Cardiac septum (tissue), 1 donor: Measurements from ENCODE around the gene IL12RB1. TPM values are rescaled to one million over a fixed set of nuclear protein-coding genes. Genes with fewer than 3 reads are reported as not detected.
"Not testable (repeated sequence)": the region's sequence is repeated elsewhere in the genome, so short reads cannot be mapped to it uniquely, and the experiment has no call there.

Experiments used
- DNase-seq: peaks from one replicate; pipeline ENCODE4 v3.0.0-alpha.2; 2020; ENCODE audit warnings: low spot score
- intact Hi-C: fragments of 100-400 bp; cut with DNase I; formaldehyde crosslinking; loops from one replicate; pipeline ENCODE4 v1.14.0; 2022
- total RNA-seq: library from RNA; stranded (reverse); fragmentation: NEBNext Ultra II Directional; extraction: Animal tissue kit (Norgen Biotek cat#: 25700); gene quantifications from one replicate; pipeline ENCODE4 v1.2.1, GENCODE V29; 2021
- donor health status: DM: no; HTN: no; CAD: no.

Gene IL12RB1
- total RNA-seq, 1 donor from 2014 or later, result 0.35 TPM

- intact Hi-C loops, result no loop called here
- DNase-seq, result no peak
Measured at GRCh38 chr19:18093439-18094161, 6.9 kb upstream of the IL12RB1 start.

GRCh38 chr19:18091217-18091608 is 4.5 kb upstream of the IL12RB1 start:
- intact Hi-C loops, result no loop called here
- DNase-seq, result peak; percentile 92

- intact Hi-C loops, result no loop called here
- DNase-seq, result peak; percentile 80
Measured at GRCh38 chr19:18090545-18091216, 3.9 kb upstream of the IL12RB1 start.

GRCh38 chr19:18089726-18090125 is 3.0 kb upstream of the IL12RB1 start:
- intact Hi-C loops, result no loop called here
- DNase-seq, result no peak

- intact Hi-C loops, result not testable (repeated sequence)
- peak; percentile 86 for DNase-seq
Measured at GRCh38 chr19:18089096-18089541, 2.4 kb upstream of the IL12RB1 start.

- DNase-seq, result no peak
- intact Hi-C loops, result no loop called here
Measured at GRCh38 chr19:18085702-18086457, 854 bp downstream of the IL12RB1 start.

GRCh38 chr19:18083929-18084684 is 2.6 kb downstream of the IL12RB1 start:
- intact Hi-C loops, result no loop called here
- DNase-seq, result no peak

GRCh38 chr19:18074192-18074591 is 12.5 kb downstream of the IL12RB1 start:
- intact Hi-C loops, result no loop called here

GRCh38 chr19:18073197-18073596 is 13.5 kb downstream of the IL12RB1 start:
- intact Hi-C loops, result no loop called here
- DNase-seq, result no peak

More at GRCh38 chr19:18074192-18074591, 12.5 kb downstream of the IL12RB1 start:
- DNase-seq, result no peak

GRCh38 chr19:18072335-18072734 is 14.4 kb downstream of the IL12RB1 start:
- no peak for DNase-seq
- intact Hi-C loops, result no loop called here

- no peak for DNase-seq
- intact Hi-C loops, result no loop called here
Measured at GRCh38 chr19:18070181-18070580, 16.6 kb downstream of the IL12RB1 start.

GRCh38 chr19:18069383-18069782 is 17.4 kb downstream of the IL12RB1 start:
- intact Hi-C loops, result no loop called here

GRCh38 chr19:18068395-18068794 is 18.3 kb downstream of the IL12RB1 start:
- intact Hi-C loops, result no loop called here
- no peak for DNase-seq

More at GRCh38 chr19:18069383-18069782, 17.4 kb downstream of the IL12RB1 start:
- no peak for DNase-seq

GRCh38 chr19:18065173-18065495 is 21.6 kb downstream of the IL12RB1 start:
- intact Hi-C loops, result no loop called here
- DNase-seq, result no peak

- intact Hi-C loops, result no loop called here
- DNase-seq, result no peak
Measured at GRCh38 chr19:18063463-18063862, 23.3 kb downstream of the IL12RB1 start.

- intact Hi-C loops, result no loop called here
- DNase-seq, result no peak
Measured at GRCh38 chr19:18062028-18062427, 24.7 kb downstream of the IL12RB1 start.

- intact Hi-C loops, result no loop called here
- DNase-seq, result no peak
Measured at GRCh38 chr19:18060472-18060871, 26.3 kb downstream of the IL12RB1 start.

GRCh38 chr19:18059902-18060301 is 26.8 kb downstream of the IL12RB1 start:
- intact Hi-C loops, result loop anchor here (5.0 kb wide), 1 partner anchor 123 kb away; no protein-coding TSS in a partner anchor
- no peak for DNase-seq

- intact Hi-C loops, result loop anchor here (5.0 kb wide), 1 partner anchor 122 kb away; no protein-coding TSS in a partner anchor
- no peak for DNase-seq
Measured at GRCh38 chr19:18059297-18059696, 27.4 kb downstream of the IL12RB1 start.
